GM12891 (cell line): ENCODE data around the gene TMEM204.
"Not testable (repeated sequence)": the region's sequence is repeated elsewhere in the genome, so short reads cannot be mapped to it uniquely, and the experiment has no call there.

ENCODE experiments used
- DNase-seq: peaks from one replicate; pipeline ENCODE4 v3.0.0; 2011; ENCODE audit warnings: low spot score; ENCODE audit not compliant: insufficient read length
- FAIRE-seq: peaks from 2 replicates; lab custom pipeline; 2011; peaks lifted over from hg19 to GRCh38; lab: Jason Lieb, UNC
- PAX5 ChIP-seq: IDR thresholded peaks from 2 replicates; pipeline ENCODE4 v1.6.1; 2011; ENCODE audit warnings: low read length, moderate library complexity, mild to moderate bottlenecking; ENCODE audit not compliant: insufficient read depth, severe bottlenecking
- POLR2A ChIP-seq: IDR thresholded peaks from 2 replicates; pipeline ENCODE4 v1.6.1; 2011; ENCODE audit warnings: low read depth, low read length, control low read depth
- POLR2AphosphoS5 ChIP-seq: IDR thresholded peaks from 2 replicates; pipeline ENCODE4 v1.6.1; 2011; ENCODE audit warnings: low read depth, low read length, control low read depth
- POU2F2 ChIP-seq: IDR thresholded peaks from 2 replicates; pipeline ENCODE4 v1.6.1; 2011; ENCODE audit warnings: low read depth, mild to moderate bottlenecking, control low read depth, low read length, moderate library complexity
- SPI1 ChIP-seq: IDR thresholded peaks from 2 replicates; pipeline ENCODE4 v1.6.1; 2011; ENCODE audit warnings: low read depth, low read length, control low read depth
- TAF1 ChIP-seq: IDR thresholded peaks from 2 replicates; pipeline ENCODE4 v1.6.1; 2011; ENCODE audit warnings: low read depth, low read length, control low read depth

TMEM204 gene

GRCh38 chr16:1581804-1582203 is 48.3 kb downstream of the TMEM204 start:
- no peak for DNase-seq
- no peak for TF ChIP-seq POLR2AphosphoS5
- TF ChIP-seq PAX5 = no peak
- no peak for TF ChIP-seq TAF1
- TF ChIP-seq POLR2A = no peak
- no peak for TF ChIP-seq SPI1
- TF ChIP-seq POU2F2 = no peak

GRCh38 chr16:1583180-1583579 is 49.7 kb downstream of the TMEM204 start:
- DNase-seq = no peak
- no peak for FAIRE-seq
- no peak for TF ChIP-seq TAF1
- TF ChIP-seq POLR2AphosphoS5 = no peak
- TF ChIP-seq PAX5 = no peak
- TF ChIP-seq SPI1 = no peak
- no peak for TF ChIP-seq POU2F2
- no peak for TF ChIP-seq POLR2A

More at GRCh38 chr16:1581804-1582203, 48.3 kb downstream of the TMEM204 start:
- no peak for FAIRE-seq

GRCh38 chr16:1584926-1585484 is 51.5 kb downstream of the TMEM204 start:
- TF ChIP-seq TAF1 (no peak), PAX5 (no peak), POU2F2 (no peak), POLR2A (no peak), POLR2AphosphoS5 (no peak), SPI1 (no peak)
- FAIRE-seq (no peak), DNase-seq (no peak)

- DNase-seq (no peak), FAIRE-seq (no peak)
- no peak for TF ChIP-seq SPI1
- TF ChIP-seq POLR2AphosphoS5 = no peak
These were observed 56.9 kb downstream of the TMEM204 start for GRCh38 chr16:1590366-1590765.

GRCh38 chr16:1590930-1591705 is 57.7 kb downstream of the TMEM204 start:
- TF ChIP-seq TAF1 (no peak), POLR2AphosphoS5 (no peak), POU2F2 (no peak), POLR2A (no peak), SPI1 (no peak), PAX5 (no peak)
- FAIRE-seq = no peak
- DNase-seq = no peak

- no peak for TF ChIP-seq POU2F2
- no peak for TF ChIP-seq SPI1
- TF ChIP-seq POLR2A = no peak
- no peak for TF ChIP-seq TAF1
- no peak for FAIRE-seq
- no peak for DNase-seq
These were observed 59.0 kb downstream of the TMEM204 start for GRCh38 chr16:1592446-1592845.

GRCh38 chr16:1595511-1595910 is 62.0 kb downstream of the TMEM204 start:
- not testable (repeated sequence) for FAIRE-seq, DNase-seq

GRCh38 chr16:1596516-1596915 is 63.0 kb downstream of the TMEM204 start:
- TF ChIP-seq POLR2AphosphoS5 = no peak
- TF ChIP-seq SPI1 = no peak
- no peak for FAIRE-seq

GRCh38 chr16:1597154-1597553 is 63.7 kb downstream of the TMEM204 start:
- DNase-seq = no peak
- no peak for FAIRE-seq

More at GRCh38 chr16:1596516-1596915, 63.0 kb downstream of the TMEM204 start:
- DNase-seq = no peak

GRCh38 chr16:1601031-1601430 is 67.6 kb downstream of the TMEM204 start:
- DNase-seq = no peak
- FAIRE-seq = no peak
- no peak for TF ChIP-seq TAF1
- no peak for TF ChIP-seq POU2F2
- TF ChIP-seq SPI1 = no peak
- TF ChIP-seq POLR2AphosphoS5 = no peak
- no peak for TF ChIP-seq POLR2A
- TF ChIP-seq PAX5 = no peak

More at GRCh38 chr16:1597154-1597553, 63.7 kb downstream of the TMEM204 start:
- TF ChIP-seq TAF1 = no peak
- no peak for TF ChIP-seq POLR2AphosphoS5
- TF ChIP-seq POU2F2 = no peak

GRCh38 chr16:1601489-1601888 is 68.0 kb downstream of the TMEM204 start:
- FAIRE-seq (no peak), DNase-seq (no peak)
- TF ChIP-seq POLR2AphosphoS5 (no peak), POU2F2 (no peak), TAF1 (no peak), PAX5 (no peak), SPI1 (no peak), POLR2A (no peak)
